NK-92 (cell line): Measurements from ENCODE around the gene ADGRD1.

Experiments used
- DNase-seq: peaks from one replicate; lab custom pipeline; 2025; ENCODE audit not compliant: unreplicated experiment; lab: John Stamatoyannopoulos, UW

Gene ADGRD1

DNA sequence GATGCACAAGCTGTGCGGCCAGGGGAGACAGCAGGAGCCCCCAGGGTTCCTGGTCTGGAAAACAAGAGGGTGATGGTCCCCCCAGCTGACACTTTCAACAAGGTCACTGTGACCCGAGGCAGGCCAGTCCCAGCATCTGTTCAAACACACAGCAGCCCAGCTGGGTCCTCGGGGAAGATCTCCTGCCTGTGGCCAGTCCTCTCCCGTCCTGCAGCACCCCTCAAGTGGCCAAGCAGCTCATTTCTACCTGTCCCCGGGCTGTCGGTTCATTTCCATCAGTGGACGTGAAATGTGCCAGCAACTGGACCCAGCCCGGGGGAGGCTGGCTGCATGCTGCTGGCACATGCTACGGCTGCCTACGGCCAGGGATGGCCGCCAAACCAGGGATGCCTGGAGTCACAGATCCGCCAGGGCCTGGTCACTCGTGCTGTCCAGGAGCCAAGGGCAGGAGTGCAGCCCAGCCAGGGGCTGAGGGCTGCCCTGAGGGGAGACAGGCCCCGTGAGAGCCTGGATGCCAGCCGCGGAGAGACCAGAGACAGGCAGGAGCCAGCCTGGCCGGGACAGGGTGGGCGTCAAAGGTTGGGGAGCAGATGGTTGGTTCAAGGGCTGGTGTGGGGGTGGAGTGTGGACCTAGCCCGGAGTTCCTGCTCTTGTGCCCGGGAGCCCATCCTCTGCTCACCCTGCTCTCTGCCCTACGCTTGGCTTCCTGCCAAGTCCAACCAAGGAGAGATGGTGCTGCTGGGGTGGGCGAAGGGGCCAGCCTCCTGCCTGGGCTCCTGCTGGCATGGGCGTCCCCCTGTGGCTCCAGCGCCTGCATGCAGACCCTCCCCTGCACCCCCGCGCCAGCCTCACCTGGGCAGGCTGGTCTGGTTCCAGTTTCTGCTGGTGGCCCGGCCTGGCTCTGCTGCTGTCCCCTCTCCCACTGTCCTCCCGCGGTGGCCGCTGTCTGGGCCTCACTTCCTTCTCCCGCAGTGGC is 143.8 kb downstream of the ADGRD1 start:
- DNase-seq, result no peak

DNA sequence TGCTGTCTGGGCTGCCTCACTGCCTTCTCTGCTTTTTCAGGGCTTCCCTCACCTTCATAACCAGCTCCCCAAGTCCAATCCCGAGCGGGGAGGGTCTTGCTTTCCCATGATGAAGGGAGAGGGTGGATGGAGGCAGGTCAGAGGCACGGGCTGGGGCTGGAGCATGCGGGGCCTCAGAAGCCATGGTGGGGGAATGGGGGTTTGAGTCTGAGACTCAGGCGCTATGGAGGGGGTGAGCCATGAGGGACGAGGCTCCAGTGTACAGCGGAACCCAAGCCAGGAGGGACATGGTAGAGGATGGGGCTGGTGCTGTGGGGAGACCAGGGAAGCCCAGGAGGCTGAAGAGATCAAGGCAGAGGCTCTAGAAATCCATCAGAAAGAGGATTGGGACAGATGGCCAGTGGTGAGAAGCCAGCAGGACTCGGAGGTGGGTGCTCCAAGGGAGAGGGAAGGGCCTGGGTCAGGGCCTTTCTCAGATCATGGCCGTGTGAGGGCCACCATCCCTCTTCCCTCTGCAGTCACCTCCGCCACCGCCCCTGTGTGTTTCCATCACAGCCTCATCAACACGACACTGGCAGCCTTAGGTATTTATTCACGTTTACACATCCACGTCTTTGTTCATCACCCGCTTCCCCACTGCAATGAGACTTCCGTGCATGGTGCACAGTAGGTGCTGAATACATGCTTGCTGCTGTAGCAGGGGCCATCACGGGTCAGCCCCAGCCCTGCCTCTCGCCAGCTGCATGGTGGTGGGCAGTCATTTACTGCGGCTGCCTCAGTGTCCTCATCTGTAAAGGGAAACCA is 144.7 kb downstream of the ADGRD1 start:
- no peak for DNase-seq

DNA sequence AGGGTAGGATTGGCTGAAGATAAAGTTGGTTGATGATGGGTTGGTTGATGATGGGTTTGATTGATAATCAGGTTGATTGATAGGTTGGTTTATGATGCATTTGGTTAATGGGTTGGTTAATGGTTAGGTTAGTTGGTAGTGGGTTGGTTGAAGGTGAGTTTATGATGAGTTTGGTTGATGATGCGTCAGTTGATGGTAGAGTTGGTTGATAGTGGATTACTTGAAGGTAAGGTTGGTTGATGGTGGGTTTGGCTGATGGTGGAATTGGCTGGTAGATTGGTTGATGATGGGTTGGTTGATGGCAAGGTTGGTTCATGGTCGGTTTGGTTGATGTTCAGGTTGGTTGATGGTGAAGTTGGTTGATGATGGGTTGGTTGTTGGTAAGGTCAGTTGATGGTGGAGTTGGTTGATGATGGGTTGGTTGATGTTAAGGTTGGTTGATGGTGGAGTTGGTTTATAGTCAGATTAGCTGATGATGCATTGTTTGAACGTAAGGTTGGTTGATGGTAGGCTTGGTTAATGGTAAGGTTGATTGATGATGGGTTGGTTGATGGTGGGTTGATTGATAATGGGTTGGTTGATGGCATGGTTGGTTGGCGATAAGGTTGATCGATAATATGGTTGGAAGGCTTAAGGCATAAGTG is 146.4 kb downstream of the ADGRD1 start:
- DNase-seq, result no peak

DNA sequence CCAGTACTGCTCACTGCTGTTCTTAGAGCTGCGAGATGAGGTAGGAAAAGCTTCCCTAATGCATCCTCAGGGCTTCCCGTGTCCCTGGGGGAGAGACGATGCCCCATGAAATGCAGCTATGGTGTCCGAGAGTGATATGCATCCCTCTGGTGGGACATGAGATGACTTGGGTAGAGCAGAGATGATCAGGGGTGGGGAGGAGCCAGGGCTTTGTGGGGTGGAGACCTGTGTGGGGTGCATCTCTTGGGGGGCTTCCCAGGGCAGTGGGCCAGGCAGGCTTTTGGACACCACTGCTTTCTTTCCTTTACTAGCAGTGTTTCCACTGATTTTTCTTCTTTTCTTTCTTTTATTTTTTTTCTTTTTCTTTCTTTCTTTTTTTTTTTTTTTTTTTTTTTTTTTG is 147.3 kb downstream of the ADGRD1 start:
- no peak for DNase-seq

DNA sequence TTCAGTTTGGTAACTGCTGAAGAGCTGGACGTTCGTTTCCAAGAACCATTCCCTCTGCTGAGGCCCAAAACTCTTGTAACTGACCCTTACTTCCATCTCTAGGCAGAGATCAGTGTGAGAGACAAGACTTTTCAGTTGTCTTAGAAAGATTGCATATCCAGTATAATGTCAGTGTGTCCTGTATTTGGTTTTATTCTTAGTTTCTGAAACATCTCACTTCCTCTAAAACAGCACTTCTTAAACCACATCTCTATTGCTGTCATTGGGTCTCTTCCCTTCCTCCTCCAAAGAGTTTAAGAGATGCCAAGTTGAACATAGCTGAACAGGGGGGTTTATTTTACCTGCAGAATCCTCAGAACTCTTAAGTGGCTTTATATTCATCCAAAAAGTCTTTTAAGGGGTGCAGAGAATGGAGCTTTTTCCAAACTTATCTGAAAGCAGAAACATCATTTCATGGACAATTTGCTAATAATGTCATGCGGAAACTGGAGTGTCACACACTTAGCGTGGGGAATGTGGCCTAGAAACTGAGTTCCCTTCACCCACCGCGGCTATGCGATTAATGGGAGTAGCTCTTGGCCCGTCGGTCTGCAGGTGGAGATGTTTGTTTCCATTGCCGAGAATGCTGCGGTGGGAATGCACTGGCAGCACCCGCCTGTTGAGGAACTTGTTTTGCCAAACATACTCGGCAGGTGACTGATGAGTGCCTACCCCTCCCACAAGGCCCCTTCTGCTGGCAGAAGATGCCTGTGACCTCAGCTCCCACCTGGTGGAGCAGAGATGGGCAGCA is 148.2 kb downstream of the ADGRD1 start:
- no peak for DNase-seq

DNA sequence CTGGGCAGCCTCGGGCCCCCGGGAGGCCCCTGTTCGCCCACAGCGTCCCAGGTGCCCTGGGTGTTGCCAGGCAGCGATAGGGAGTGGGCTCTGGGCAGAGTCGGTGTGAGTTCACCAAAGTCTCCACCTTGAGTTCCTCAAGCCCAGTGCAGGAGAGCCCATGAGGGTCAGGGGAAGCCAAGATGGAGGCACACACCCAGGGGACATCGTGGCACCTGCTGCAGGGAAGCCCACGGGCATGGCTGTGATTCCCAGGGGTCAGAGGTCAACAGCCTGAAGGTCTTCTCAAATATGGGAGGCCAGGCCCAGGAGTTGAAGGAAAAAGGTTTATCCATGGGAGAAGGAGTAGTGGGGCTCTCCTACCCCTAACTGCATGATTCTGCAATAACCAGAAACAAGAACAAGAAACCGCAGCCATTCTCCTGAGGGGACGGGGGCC is 148.8 kb downstream of the ADGRD1 start:
- no peak for DNase-seq

DNA sequence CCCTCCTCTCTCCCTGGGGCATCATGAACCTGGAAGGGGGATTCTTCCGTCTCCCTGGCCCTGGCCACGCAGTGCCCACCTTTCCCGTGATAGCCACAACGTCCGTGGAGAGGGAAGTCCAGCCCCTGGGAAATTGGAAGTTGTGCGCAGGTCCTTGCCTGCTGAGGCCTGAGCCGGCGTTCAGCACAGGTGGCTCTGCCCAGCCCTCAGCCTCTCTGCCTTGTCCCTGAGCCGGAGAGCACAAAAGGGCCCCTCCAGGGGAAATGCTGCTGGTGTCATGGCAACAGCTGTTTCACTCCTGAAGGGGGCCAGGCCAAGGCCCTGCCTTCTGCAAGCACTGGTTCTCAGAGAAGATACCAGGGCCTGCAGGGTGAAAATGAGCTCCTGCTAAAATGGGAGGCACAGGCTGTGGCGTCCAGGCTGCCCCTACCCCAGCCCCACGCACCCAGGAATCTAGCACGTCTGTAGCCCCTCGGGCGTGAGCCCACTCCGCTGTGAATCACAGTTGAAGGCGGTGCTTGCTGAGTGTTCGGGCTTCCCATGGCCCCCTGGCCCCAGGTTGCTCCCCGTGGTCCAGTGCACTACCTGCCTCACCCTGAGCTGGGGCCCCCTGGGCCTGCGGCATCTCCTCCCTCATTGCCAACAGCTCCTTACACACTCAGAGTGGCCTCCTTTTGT is 149.4 kb downstream of the ADGRD1 start:
- DNase-seq, result no peak

DNA sequence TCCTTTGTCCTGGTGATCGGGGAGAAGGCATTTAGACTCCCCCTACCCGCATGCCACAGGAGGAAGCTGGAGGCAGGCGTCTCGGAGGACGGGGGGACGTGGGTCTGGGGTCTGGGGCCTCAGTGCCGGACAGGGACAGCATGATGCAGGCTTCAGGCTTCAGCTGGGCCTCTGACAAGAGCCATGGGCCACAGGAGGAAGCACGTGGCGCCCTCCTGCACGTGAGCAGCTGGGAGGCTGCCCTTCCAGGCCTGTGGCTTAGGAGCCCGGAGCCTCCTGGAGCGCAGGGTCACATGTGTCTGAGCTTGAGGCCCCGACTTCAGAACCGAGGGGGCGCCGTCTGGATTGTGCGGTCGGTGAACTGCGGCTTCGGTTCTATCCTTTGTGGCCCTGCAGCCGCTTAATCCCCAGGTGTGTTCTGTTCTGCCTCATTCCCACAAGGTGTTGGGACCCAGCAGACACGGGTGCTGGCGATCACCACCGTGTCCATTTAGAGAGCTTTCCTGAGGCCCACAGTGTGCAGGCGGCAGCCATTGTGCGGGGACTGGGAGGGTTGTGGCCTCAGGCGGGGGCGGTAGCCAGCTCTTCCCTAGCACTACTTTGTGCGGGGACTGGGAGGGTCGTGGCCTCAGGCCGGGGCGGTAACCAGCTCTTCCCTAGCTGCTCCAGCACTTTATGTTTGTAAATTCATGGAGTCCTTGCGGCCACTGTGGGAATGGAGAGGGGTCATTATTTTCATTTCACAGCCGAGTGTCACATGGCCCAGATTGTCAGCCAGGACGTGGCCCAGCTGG is 150.2 kb downstream of the ADGRD1 start:
- no peak for DNase-seq

DNA sequence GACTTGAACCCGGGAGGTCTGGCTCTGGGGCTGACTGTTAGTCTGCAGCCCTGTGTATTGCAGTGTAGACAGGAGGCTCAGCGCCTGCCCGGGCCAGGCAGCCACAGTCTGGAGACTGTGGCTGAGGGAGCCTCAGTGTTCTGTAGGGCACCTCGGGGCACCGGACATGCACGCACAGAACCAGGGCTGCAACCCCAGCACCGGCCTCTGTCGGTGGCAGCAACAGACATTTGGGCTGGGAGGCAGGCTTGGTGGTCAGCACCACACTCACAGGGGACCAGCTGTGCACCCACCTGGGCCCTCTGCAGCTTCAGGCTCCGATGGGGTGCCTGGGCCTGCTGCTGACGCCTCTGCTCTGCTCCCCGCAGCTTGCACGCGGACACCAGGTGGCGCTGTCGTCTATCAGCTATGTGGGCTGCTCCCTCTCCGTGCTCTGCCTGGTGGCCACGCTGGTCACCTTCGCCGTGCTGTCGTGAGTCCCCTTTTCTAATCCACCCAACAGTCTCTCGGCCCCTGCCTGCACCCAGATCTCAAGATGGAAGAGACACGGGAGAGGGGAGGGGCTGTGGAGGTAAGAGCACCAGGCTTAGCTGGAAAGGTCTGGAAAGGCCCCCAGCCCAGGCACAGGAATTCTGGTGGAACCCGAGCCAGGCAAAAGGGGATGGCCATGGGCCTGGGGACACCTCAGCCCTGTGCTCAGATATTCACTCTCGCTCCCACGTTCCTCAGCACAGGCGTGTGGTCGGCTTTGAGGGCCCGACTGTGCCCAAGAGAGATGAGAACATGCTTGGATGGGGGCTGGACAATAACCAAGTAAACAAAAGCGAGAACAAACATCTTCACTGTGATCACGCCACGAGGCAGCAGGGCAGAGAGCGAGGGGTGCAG is 151.0 kb downstream of the ADGRD1 start:
- no peak for DNase-seq

DNA sequence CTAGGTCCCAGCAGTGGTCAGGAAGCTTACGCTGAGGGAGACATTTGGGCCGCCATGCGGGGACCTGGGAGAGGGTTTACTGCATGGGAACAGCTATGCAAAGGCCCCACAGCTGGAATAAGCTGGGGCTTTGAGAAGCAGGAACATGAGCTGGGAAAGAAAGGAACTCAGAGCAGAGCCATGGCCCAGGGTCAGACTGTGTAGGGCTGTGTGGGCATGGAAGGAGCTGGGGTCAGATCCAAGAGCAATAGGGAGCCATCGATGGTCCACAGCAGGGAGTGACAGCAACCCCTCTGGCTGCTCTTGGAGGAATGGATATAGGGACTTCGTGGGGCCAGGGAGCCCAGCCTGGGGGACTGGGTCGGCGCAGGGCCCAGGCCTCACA is 151.6 kb downstream of the ADGRD1 start:
- no peak for DNase-seq

DNA sequence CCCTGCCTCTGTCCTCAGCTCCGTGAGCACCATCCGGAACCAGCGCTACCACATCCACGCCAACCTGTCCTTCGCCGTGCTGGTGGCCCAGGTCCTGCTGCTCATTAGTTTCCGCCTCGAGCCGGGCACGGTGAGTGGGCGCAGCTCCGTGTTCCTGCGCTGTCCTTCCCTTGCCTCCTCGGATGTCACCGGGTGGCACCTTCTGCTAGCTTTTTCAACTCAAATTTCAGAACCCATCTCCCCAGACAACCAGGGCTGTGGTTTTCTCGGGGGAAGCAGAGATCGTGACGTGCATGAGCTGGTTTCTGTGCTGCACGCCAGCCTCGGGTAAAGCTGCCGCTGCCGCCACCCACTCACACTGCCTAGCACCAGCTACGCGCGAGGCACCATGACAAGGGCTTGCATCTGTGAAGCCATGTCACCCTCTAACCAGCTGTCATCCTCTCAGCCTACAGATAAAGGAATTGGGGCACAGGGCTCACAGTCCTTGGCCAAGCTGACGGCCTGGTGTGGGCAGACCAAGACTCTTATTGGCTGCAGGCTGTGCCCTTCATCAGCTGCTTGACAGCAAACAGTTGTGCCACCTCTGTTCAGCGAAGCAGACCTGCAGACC is 152.1 kb downstream of the ADGRD1 start:
- DNase-seq, result no peak

DNA sequence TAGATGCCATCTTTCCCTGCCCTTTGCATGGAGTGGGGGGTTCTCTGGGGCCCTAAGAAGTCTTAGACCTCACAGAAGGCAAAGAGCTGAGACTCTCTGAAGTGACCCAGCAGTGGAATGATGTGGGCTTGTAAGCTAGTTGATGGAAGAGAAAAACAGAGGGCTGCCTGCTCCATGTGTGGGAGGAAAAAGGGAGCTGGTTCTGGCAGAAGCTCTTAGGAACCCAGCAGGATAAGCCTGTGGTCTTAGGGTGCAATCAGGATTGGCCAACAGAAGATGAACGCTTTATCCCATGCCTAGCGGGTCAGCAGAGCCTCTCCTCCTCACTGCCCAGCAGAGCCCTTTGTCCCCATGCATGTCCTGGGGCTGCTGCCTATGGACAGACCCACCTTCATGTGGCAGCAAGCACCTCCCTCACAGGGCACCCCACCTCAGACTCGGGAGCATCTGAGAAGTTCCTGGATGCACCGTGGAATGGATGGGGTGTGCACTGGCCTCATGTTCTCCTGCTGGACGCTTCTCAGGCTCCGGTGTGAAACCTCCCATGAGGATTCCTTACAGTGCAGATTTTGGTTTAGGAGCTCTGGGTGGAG is 152.7 kb downstream of the ADGRD1 start:
- DNase-seq, result no peak

DNA sequence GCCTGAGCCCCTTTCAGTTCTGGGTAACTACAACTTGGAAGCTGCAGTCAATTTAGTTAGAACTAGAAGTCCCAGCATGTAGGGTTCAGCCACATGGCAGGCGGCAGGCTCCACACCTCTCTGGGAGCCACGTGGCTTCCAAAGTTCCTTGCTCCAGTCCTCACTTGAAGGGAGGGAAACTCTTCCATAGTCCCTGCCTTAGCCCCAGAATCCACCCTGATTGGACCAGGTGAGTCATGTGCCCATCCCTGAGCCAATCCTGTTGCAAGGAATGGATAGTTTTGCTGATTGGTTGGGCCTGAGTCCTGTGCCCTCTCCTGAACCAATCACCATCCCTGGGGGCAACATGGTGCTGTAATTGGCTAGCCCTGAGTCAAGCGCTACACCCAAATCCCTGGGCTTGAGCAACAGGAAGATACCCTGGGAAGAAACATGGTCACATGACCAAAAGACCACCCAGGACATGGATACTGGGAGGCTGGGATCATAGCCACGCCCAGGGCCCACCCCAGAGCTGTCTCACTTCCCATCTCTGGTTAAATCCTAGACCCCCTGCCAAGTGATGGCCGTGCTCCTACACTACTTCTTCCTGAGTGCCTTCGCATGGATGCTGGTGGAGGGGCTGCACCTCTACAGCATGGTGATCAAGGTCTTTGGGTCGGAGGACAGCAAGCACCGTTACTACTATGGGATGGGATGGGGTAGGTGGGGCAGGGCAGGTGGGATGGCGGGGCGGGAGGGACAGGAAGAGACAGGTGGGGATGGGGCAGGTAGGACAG is 154.7 kb downstream of the ADGRD1 start:
- DNase-seq, result no peak

DNA sequence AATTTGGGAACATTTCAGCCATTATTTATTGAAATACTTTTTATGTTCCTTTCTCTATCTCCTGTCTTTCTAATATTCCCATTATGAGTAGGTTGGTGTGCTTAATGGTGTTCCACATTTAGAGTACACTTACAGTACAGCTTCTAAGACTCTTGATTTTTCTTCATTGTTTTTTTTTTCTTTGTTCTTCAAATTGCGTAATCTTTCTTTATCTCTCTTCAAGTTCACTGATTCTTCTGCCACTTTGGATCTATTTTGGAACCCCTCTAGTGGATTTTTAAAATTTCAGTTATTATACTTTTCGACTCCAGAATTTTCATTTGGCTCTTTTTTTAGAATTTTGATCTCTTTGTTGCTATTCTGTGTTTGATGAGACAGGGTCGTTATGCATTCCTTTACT is 157.7 kb downstream of the ADGRD1 start:
- no peak for DNase-seq

DNA sequence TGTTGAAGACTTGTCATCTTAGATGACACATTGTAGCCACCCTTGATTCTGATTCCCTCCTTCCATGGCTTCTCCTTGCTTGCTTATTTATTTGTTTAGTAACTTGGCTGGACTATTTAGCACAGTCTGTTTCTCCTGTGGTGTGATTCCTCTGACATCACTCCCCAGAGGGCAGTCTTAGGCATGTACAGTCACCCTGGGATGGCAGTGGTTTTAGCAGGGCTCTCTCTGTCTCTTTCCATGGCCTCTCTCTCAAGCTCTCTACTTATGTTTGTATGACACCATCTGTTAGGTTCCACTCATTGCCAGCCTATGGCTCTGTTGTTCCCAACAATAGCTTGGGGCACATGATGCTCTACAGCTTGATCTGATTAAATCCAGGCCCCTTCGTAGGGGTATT is 158.3 kb downstream of the ADGRD1 start:
- no peak for DNase-seq

DNA sequence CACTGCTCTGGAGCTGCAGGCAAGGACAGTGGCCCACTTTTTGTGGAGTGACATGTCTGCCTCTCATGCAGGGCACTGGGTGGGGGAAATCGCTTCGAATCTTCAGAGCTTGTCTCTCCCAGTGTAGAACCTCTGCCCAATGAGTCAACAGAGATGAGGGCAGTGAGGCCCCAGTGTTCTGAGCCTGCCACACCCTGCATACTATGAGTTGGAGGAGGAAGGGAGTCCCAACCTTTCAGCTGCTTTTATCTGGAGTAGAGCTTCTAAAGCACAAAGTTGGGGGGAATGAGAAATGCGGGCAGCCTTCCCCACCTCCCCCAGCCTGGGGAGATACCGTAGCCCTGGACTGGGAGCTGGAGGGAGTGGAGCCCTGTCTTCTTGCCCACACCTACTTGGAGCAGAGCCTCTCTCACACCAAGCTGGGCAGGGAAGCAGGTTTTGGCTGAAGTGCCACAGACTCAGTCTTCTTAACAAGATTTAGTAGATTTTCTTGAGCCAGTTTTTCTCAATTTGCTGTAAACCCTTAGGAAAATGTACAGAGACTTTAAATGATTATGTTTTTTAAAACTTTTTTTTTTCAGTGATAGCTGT is 159.1 kb downstream of the ADGRD1 start:
- DNase-seq, result no peak
